ENCODE results near the gene SRGAP2C.
"Not testable (repeated sequence)": the region's sequence is repeated elsewhere in the genome, so short reads cannot be mapped to it uniquely, and the experiment has no call there.

Gene SRGAP2C

DNA sequence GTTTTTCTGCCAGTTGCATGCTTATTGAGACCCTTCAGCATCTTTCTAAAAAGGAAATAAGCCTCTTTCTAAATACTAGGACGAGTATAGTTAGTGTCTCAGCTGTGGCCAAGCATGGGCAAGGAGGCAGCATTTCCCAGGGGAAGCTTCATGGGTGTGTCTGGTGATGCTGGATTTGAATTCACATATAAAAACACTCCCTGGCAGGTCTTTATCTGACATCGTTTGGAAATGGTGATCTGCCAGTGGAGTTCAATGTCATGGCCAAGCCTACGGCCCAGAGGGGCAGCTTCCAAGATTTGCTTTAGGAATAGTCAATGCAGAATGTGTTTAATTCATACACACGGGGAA is 94.7 kb downstream of the SRGAP2C start:
- not testable (repeated sequence) for H3K9me3 ChIP-seq (ENCODE audit: insufficient read depth, low read length); H3K4me2 ChIP-seq (ENCODE audit: low read depth, low read length, poor library complexity, severe bottlenecking); H3K79me2 ChIP-seq (ENCODE audit: insufficient read depth, low read length); H3K4me3 ChIP-seq (ENCODE audit: insufficient read depth, low read length, poor library complexity, severe bottlenecking); H3F3A ChIP-seq (ENCODE audit: insufficient read depth); H3K27ac ChIP-seq (ENCODE audit: low read depth, low read length); H3K36me3 ChIP-seq (ENCODE audit: low read length); H2AFZ ChIP-seq (ENCODE audit: low read depth, low read length, severe bottlenecking); H3K9me2 ChIP-seq (replicated peaks; ENCODE audit: insufficient read depth, low read length); H3K9ac ChIP-seq (ENCODE audit: low read length); H3K27me3 ChIP-seq (ENCODE audit: low read length); H4K20me1 ChIP-seq (ENCODE audit: low read depth, low read length)

DNA sequence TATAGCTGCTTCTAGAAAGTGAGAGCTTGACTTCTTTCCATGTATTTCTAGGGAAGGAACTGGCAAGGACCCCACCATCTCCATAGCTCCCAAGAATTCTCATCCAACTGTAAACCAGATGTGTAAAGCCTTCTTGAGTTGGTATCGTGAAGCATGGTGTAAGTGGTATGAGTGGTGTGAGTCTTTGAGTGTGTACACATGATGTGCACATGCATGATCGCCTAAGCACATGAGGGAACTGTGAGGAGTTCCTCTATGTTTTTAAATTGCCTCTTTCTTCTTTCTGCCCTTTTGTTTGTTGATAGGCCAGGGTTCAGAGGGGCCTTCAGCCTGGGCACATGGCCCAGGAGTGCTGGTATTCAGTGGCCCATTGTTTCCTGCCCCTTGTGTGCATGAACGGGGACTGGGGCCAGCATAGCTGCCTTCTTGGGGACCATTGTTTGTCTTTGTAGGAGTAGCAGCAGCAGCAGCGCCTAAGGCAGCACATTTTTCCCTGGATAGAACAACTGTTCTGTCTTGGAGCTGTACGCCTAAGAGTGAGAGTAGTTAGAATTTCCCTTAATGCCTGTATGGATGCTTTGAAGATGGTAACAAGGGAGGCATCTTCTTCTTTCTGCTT is 96.0 kb downstream of the SRGAP2C start:
- H3K9me3 ChIP-seq (ENCODE audit: insufficient read depth, low read length); H3K27me3 ChIP-seq (ENCODE audit: low read length); H2AFZ ChIP-seq (ENCODE audit: low read depth, low read length, severe bottlenecking); H3K27ac ChIP-seq (ENCODE audit: low read depth, low read length); H3K9ac ChIP-seq (ENCODE audit: low read length); H4K20me1 ChIP-seq (ENCODE audit: low read depth, low read length); H3K79me2 ChIP-seq (ENCODE audit: insufficient read depth, low read length); H3F3A ChIP-seq (ENCODE audit: insufficient read depth); H3K4me3 ChIP-seq (ENCODE audit: insufficient read depth, low read length, poor library complexity, severe bottlenecking); H3K4me2 ChIP-seq (ENCODE audit: low read depth, low read length, poor library complexity, severe bottlenecking); H3K9me2 ChIP-seq (replicated peaks; ENCODE audit: insufficient read depth, low read length); H3K36me3 ChIP-seq (ENCODE audit: low read length): not testable (repeated sequence)

DNA sequence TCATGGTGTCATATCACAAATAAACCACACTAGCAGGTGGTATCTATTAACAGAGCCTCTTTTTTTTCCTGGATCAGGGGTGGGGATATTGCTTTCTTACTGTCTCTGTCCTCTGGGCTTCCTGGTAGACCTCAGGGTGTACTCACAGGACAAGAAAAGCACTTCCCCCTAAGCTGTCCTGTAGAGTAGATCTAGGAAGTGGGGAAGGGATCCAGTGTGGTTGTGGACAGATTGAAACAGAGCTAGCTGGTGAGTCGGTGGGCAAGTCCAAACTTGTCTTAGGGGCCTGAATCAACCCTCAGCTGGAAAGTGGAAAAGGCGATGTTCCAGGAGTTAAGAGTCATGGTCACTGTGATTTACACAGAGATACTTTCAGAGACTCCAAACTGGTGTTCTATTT is 96.7 kb downstream of the SRGAP2C start:
- H3K27ac ChIP-seq (ENCODE audit: low read depth, low read length); H3K79me2 ChIP-seq (ENCODE audit: insufficient read depth, low read length); H3K4me2 ChIP-seq (ENCODE audit: low read depth, low read length, poor library complexity, severe bottlenecking); H3K9me3 ChIP-seq (ENCODE audit: insufficient read depth, low read length); H2AFZ ChIP-seq (ENCODE audit: low read depth, low read length, severe bottlenecking); H3K9me2 ChIP-seq (replicated peaks; ENCODE audit: insufficient read depth, low read length); H3F3A ChIP-seq (ENCODE audit: insufficient read depth); H3K36me3 ChIP-seq (ENCODE audit: low read length); H3K4me3 ChIP-seq (ENCODE audit: insufficient read depth, low read length, poor library complexity, severe bottlenecking); H4K20me1 ChIP-seq (ENCODE audit: low read depth, low read length); H3K9ac ChIP-seq (ENCODE audit: low read length); H3K27me3 ChIP-seq (ENCODE audit: low read length): not testable (repeated sequence)

DNA sequence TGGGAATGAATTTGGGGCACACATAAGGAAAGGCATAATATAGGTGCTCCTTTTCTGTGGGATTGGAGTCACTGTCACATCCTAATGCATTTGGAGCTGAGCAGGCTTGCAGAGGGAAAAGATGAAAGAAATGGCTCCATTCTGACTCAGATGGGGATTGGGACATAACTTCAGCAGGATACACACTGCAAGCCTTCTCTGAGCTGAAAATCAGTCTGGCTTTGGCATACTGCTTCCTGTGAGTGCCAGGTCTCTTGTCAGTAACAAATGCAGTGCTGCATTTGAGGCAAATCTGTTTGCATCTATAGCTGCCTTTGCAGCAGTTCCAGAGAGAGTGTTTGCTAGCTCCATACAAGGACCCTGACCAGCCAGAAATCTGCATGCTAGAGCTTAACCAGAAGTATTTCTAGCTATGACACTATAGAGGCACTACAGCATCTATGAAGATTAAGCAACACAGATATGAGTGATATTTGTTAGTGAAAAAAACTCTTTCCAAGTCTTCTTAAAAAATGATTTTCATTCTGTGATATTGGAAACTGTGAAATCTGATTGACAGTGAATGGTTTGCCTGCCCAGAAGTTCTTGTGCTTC is 98.9 kb downstream of the SRGAP2C start:
- H3K9ac ChIP-seq (ENCODE audit: low read length); H3K27me3 ChIP-seq (ENCODE audit: low read length); H3K27ac ChIP-seq (ENCODE audit: low read depth, low read length); H3K4me2 ChIP-seq (ENCODE audit: low read depth, low read length, poor library complexity, severe bottlenecking); H3K9me2 ChIP-seq (replicated peaks; ENCODE audit: insufficient read depth, low read length); H3K4me3 ChIP-seq (ENCODE audit: insufficient read depth, low read length, poor library complexity, severe bottlenecking); H3K79me2 ChIP-seq (ENCODE audit: insufficient read depth, low read length); H2AFZ ChIP-seq (ENCODE audit: low read depth, low read length, severe bottlenecking); H4K20me1 ChIP-seq (ENCODE audit: low read depth, low read length); H3K9me3 ChIP-seq (ENCODE audit: insufficient read depth, low read length); H3F3A ChIP-seq (ENCODE audit: insufficient read depth); H3K36me3 ChIP-seq (ENCODE audit: low read length): not testable (repeated sequence)

DNA sequence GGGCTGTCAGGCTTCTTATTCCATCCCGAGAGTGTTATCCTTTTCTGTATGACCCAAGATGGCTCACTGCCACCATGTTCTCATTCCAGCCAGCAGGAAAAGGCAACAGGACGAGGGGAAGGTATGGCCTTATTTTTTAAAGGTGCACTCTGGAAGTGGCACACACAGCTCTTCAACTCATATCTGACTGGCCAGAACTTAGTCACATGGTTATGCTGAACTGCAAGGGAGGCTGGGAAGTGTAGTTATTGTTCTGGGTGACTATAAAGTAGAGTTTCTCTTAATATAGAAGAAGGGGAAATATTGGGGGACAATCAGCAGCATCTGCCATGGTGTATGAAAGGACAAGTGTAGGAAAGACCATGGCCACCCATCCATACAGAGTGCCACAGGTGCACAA is 107.8 kb downstream of the SRGAP2C start:
- not testable (repeated sequence) for H3K4me2 ChIP-seq (ENCODE audit: low read depth, low read length, poor library complexity, severe bottlenecking); H4K20me1 ChIP-seq (ENCODE audit: low read depth, low read length); H3K9ac ChIP-seq (ENCODE audit: low read length); H3K9me3 ChIP-seq (ENCODE audit: insufficient read depth, low read length); H3K9me2 ChIP-seq (replicated peaks; ENCODE audit: insufficient read depth, low read length); H3K27me3 ChIP-seq (ENCODE audit: low read length); H3F3A ChIP-seq (ENCODE audit: insufficient read depth); H2AFZ ChIP-seq (ENCODE audit: low read depth, low read length, severe bottlenecking); H3K4me3 ChIP-seq (ENCODE audit: insufficient read depth, low read length, poor library complexity, severe bottlenecking); H3K27ac ChIP-seq (ENCODE audit: low read depth, low read length); H3K36me3 ChIP-seq (ENCODE audit: low read length); H3K79me2 ChIP-seq (ENCODE audit: insufficient read depth, low read length)

DNA sequence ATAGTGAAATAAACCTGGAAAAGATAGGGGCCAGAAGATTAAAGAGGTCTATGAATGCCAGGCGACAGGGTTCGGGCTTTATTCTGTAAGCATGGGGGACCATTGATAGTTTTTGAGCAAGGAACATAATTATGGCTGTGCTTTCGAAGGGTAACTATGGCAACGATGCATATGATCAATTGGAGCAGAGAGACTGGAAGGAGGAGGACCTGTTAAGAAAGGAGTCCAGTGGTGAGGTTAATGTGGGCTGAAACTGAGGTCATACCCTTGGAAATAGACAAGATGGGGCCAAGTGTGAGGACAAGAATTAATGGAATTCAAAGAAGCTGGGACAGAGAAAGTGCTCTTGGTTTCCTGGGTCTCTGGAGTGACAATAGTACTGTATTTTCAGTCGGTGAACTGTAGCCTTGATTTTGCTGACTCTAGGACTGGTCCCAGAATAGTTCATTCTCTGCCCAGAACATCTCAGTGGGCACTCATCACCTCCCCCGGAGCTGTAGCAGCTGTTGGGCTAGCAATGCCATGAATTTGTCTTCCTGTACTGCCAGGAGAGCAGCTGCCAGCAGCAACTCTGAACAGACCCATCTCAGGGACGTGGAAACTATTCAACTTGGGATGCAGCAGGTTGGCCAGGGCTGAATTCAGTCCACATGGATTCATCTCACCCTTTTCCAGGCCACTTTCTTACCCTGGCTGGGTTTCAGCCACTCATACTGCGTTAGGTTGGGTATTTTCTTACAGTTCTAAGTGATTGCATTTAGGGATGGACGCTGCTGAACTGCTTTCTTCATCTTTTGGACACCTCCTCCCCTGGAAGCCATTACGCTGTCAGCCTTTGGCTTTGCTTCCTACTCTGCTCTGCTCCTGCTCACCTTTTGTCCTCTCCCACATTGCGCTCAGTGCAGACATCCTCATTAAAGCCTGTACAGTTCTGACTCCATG is 108.8 kb downstream of the SRGAP2C start:
- H3K4me3 ChIP-seq (ENCODE audit: insufficient read depth, low read length, poor library complexity, severe bottlenecking); H3K9ac ChIP-seq (ENCODE audit: low read length); H3K4me2 ChIP-seq (ENCODE audit: low read depth, low read length, poor library complexity, severe bottlenecking); H3K27ac ChIP-seq (ENCODE audit: low read depth, low read length); H2AFZ ChIP-seq (ENCODE audit: low read depth, low read length, severe bottlenecking); H3K27me3 ChIP-seq (ENCODE audit: low read length); H3K9me3 ChIP-seq (ENCODE audit: insufficient read depth, low read length); H3K36me3 ChIP-seq (ENCODE audit: low read length); H3K79me2 ChIP-seq (ENCODE audit: insufficient read depth, low read length); H4K20me1 ChIP-seq (ENCODE audit: low read depth, low read length); H3F3A ChIP-seq (ENCODE audit: insufficient read depth); H3K9me2 ChIP-seq (replicated peaks; ENCODE audit: insufficient read depth, low read length): not testable (repeated sequence)

DNA sequence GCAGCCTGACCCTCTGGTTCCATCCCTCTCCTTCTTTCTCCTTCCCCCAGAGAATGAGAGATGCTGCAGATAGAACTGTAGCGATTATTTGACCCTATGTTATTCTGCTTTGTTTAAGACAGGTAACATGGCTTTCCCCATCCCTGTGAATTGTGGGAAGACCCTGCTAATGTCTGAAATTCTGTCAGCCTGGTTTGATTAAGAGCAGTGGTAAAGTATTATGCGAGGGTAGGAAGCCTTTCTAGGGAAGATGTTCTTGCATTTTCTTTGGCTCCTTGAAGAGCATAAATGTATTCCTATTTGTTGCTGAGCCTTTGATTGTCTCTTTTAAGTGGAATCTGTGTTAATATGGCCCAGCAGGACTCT is 109.4 kb downstream of the SRGAP2C start:
- not testable (repeated sequence) for H3K9ac ChIP-seq (ENCODE audit: low read length); H3K4me3 ChIP-seq (ENCODE audit: insufficient read depth, low read length, poor library complexity, severe bottlenecking); H3K27me3 ChIP-seq (ENCODE audit: low read length); H3K79me2 ChIP-seq (ENCODE audit: insufficient read depth, low read length); H2AFZ ChIP-seq (ENCODE audit: low read depth, low read length, severe bottlenecking); H4K20me1 ChIP-seq (ENCODE audit: low read depth, low read length); H3K36me3 ChIP-seq (ENCODE audit: low read length); H3K9me2 ChIP-seq (replicated peaks; ENCODE audit: insufficient read depth, low read length); H3K27ac ChIP-seq (ENCODE audit: low read depth, low read length); H3K9me3 ChIP-seq (ENCODE audit: insufficient read depth, low read length); H3K4me2 ChIP-seq (ENCODE audit: low read depth, low read length, poor library complexity, severe bottlenecking); H3F3A ChIP-seq (ENCODE audit: insufficient read depth)

DNA sequence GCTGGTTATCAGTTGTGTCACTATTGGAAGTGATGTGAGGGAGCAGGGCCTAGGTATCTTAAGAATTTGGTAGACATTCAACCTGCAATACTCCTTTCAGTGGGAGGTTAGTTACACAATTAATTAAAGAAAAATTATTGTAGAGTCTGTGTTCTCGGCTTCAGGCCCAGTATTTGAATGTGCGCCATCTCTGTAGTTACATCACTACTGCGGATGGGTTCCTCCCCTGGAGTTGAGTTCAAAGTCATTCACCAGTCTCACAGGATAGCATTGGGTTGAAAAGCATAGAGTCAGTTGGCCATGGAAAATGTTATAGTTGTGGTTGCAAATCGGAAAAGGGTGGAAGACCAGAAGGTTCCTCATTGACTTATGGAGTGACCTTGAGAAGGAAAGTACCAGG is 111.8 kb downstream of the SRGAP2C start:
- not testable (repeated sequence) for H3K9ac ChIP-seq (ENCODE audit: low read length); H2AFZ ChIP-seq (ENCODE audit: low read depth, low read length, severe bottlenecking); H3K4me3 ChIP-seq (ENCODE audit: insufficient read depth, low read length, poor library complexity, severe bottlenecking); H3K27ac ChIP-seq (ENCODE audit: low read depth, low read length); H3F3A ChIP-seq (ENCODE audit: insufficient read depth); H3K27me3 ChIP-seq (ENCODE audit: low read length); H3K9me3 ChIP-seq (ENCODE audit: insufficient read depth, low read length); H3K36me3 ChIP-seq (ENCODE audit: low read length); H3K79me2 ChIP-seq (ENCODE audit: insufficient read depth, low read length); H4K20me1 ChIP-seq (ENCODE audit: low read depth, low read length); H3K9me2 ChIP-seq (replicated peaks; ENCODE audit: insufficient read depth, low read length); H3K4me2 ChIP-seq (ENCODE audit: low read depth, low read length, poor library complexity, severe bottlenecking)

Data from SU-DHL-6 (cell line).